Liver (tissue), 9 donors: ENCODE measurements around the gene CIB1. TPM values are rescaled to one million over a fixed set of nuclear protein-coding genes. Genes with fewer than 3 reads are reported as not detected.
"Not testable (repeated sequence)": the region's sequence is repeated elsewhere in the genome, so short reads cannot be mapped to it uniquely, and the experiment has no call there.

Experiments
- DNase-seq: peaks from one replicate; pipeline ENCODE4 v3.0.0-alpha.2; 2017; ENCODE audit warnings: low spot score
- H3K27ac ChIP-seq, 2 donors: one replicate each; pipeline ENCODE4 v1.7.0; 2013; ENCODE audit warnings: inconsistent platforms in 2 of 2, low read length in 2 of 2, control low read depth in 1 of 2, low read depth in 1 of 2, mild to moderate bottlenecking in 1 of 2
- H3K27me3 ChIP-seq, 4 donors: one replicate each; pipeline versions ENCODE4 v1.6.1 to v1.7.0; 2013; ENCODE audit warnings: low read length in 3 of 4, inconsistent platforms in 1 of 4, mild to moderate bottlenecking in 1 of 4, moderate library complexity in 1 of 4; ENCODE audit not compliant: control insufficient read depth in 4 of 4, insufficient read depth in 4 of 4
- H3K36me3 ChIP-seq, 4 donors: one replicate each; pipeline versions ENCODE4 v1.6.1 to v1.7.0; 2013; ENCODE audit warnings: low read length in 3 of 4, mild to moderate bottlenecking in 3 of 4, low read depth in 1 of 4, moderate library complexity in 1 of 4; ENCODE audit not compliant: control insufficient read depth in 4 of 4, insufficient read depth in 3 of 4
- H3K4me1 ChIP-seq, 4 donors: one replicate each; pipeline versions ENCODE4 v1.6.1 to v1.7.0; 2013; ENCODE audit warnings: low read length in 3 of 4, mild to moderate bottlenecking in 3 of 4, moderate library complexity in 1 of 4; ENCODE audit not compliant: control insufficient read depth in 4 of 4, insufficient read depth in 4 of 4
- H3K4me3 ChIP-seq, 3 donors: one replicate each; pipeline versions ENCODE4 v1.6.1 to v1.7.0; 2013; ENCODE audit warnings: low read length in 3 of 3, control low read depth in 1 of 3, low read depth in 1 of 3, mild to moderate bottlenecking in 1 of 3
- H3K9ac ChIP-seq, 2 donors: one replicate each; pipeline ENCODE4 v1.7.0; 2013; ENCODE audit warnings: low read length in 2 of 2, mild to moderate bottlenecking in 2 of 2, moderate library complexity in 2 of 2, control low read depth in 1 of 2, low read depth in 1 of 2
- H3K9me3 ChIP-seq, 4 donors: one replicate each; pipeline versions ENCODE4 v1.6.1 to v1.7.0; 2013; ENCODE audit warnings: low read length in 3 of 4; ENCODE audit not compliant: control insufficient read depth in 4 of 4
- EGR1 ChIP-seq, 2 donors: IDR thresholded peaks; 2 replicates each; pipeline ENCODE4 v1.6.1; 2016 to 2018; ENCODE audit warnings: antibody characterized with exemption in 2 of 2, low read depth in 2 of 2
- FOXA1 ChIP-seq: IDR thresholded peaks from 2 replicates; pipeline ENCODE4 v1.6.1; 2016; ENCODE audit warnings: antibody characterized with exemption
- FOXA2 ChIP-seq: IDR thresholded peaks from 2 replicates; pipeline ENCODE4 v1.6.1; 2016; ENCODE audit warnings: antibody characterized with exemption
- GABPA ChIP-seq, 2 donors: IDR thresholded peaks in 1 of 2; conservative IDR thresholded peaks in 1 of 2; 2 replicates each; pipeline ENCODE4 v1.6.1; 2016; ENCODE audit warnings: antibody characterized with exemption in 2 of 2, mild to moderate bottlenecking in 1 of 2, moderate library complexity in 1 of 2
- HNF4A ChIP-seq, 2 donors: conservative IDR thresholded peaks; 2 replicates each; pipeline ENCODE4 v1.6.1; 2016; ENCODE audit warnings: antibody characterized with exemption in 2 of 2, mild to moderate bottlenecking in 2 of 2
- HNF4G ChIP-seq: IDR thresholded peaks from 2 replicates; pipeline ENCODE4 v1.6.1; 2016; ENCODE audit warnings: antibody characterized with exemption
- NR2F2 ChIP-seq: IDR thresholded peaks from 2 replicates; pipeline ENCODE4 v1.6.1; 2016; ENCODE audit warnings: antibody characterized with exemption
- RAD21 ChIP-seq, 2 donors: IDR thresholded peaks; 2 replicates each; pipeline ENCODE4 v1.6.1; 2016; ENCODE audit warnings: antibody characterized with exemption in 2 of 2, mild to moderate bottlenecking in 2 of 2
- RXRA ChIP-seq, 2 donors: IDR thresholded peaks; 2 replicates each; pipeline ENCODE4 v1.6.1; 2017 to 2018; ENCODE audit warnings: antibody characterized with exemption in 2 of 2, mild to moderate bottlenecking in 1 of 2
- SP1 ChIP-seq: IDR thresholded peaks from 2 replicates; pipeline ENCODE4 v1.6.1; 2018; ENCODE audit warnings: antibody characterized with exemption, mild to moderate bottlenecking
- YY1 ChIP-seq: IDR thresholded peaks from 2 replicates; pipeline ENCODE4 v1.6.1; 2016; ENCODE audit warnings: antibody characterized with exemption, mild to moderate bottlenecking
- WGBS: extraction: QIAGEN DNeasy Blood & Tissue Kit; methylation state at CpG from one replicate; pipeline ENCODE4 v1.1.7; 2013; 5-methylcytosine and 5-hydroxymethylcytosine counted together
- polyA plus RNA-seq, 2 donors: library from polyadenylated mRNA; stranded (reverse) in 1 of 2; unstranded in 1 of 2; fragments of 200-250 nt in 1 of 2; fragments of >200 nt in 1 of 2; fragmentation: Nextera tagmentation in 1 of 2; extraction: Ambion mirVana in 1 of 2; gene quantifications; one replicate each; pipeline versions ENCODE4 v1.2.1 to v1.2.3, GENCODE V29; 2013 to 2015
- total RNA-seq, 2 donors: library from RNA; depleted of rRNA; stranded (reverse); fragments of >200 nt; gene quantifications; one replicate each; pipeline ENCODE4 v1.2.3, GENCODE V29; 2014
- TF ChIP-seq, protein P1 (sequence below): IDR thresholded peaks from 2 replicates; pipeline ENCODE4 v1.6.1; 2016; ENCODE audit warnings: antibody characterized with exemption
- TF ChIP-seq, protein P2 (sequence below): IDR thresholded peaks from 2 replicates; pipeline ENCODE4 v1.6.1; 2016; ENCODE audit warnings: antibody characterized with exemption
- TF ChIP-seq, protein P3 (sequence below): IDR thresholded peaks from 2 replicates; pipeline ENCODE4 v1.6.1; 2016; ENCODE audit warnings: antibody characterized with exemption, mild to moderate bottlenecking
- TF ChIP-seq, protein P4 (sequence below): IDR thresholded peaks from 2 replicates; pipeline ENCODE4 v1.6.1; 2016; ENCODE audit warnings: antibody characterized with exemption
- donor health status: healthy.
- donor health status: healthy.
- donor health status: healthy.
- donor health status: healthy.
- donor health status: healthy.

CIB1 gene
- total RNA-seq (10 to 100 TPM; 14.9 to 19.5 TPM), polyA plus RNA-seq (100 to 1,000 TPM in 1 of 2 donors, 10 to 100 TPM in 1; 79.1 to 107 TPM)

DNA sequence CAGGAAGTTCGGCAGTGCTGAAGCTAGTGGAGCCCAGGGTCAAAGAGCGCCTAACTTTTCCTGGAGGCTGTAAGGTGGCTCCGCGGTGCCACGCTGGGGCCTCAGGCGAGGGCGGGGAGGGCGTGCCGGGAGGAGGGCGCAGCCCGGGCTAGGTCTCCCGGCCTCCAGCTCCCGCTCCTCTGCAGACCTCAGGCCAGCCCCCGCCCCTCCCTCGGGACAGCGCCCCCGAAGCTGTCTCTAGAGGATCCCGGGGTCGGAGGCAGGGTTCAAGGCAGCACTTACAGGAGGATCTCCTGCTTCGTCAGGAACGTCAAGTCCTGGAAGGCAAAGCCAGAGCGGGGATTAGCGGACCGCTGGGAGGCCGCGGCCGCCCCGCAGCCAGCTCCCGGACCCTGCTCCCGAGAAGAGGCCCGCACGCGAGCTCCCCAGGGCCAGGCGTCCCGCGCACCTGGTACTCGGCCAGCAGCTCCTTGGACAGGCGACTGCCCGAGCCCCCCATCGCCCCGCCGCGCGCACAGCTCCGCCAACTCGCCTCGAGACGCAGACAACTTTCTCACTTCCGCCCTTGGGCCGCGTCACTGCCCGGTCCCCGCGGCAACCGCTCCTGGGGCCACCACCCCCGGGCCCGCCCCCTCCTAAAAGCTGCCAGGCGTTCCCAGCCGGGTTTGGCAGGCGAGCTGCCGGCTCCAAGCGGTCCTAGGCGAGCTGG, at the start of gene CIB1:
Gene CIB1 (minus strand): TSS at position 555 of the 709 bp plus-strand sequence. CDS start 56 bp downstream, at position 499.
- H3K27ac ChIP-seq = peak within 1 kb of the TSS; percentile 96 to 97
- no peaks in the 10 kb centered on the region for H3K27me3 ChIP-seq
- peak within 1 kb of the TSS; percentile 62 to 89 (median 86) for H3K4me3 ChIP-seq
- under 1% methylated on average over 63 of the region's 63 CpGs for WGBS
- H3K9me3 ChIP-seq = no peaks in the 10 kb centered on the region
- DNase-seq = peak; percentile 75
- peak within 1 kb of the TSS; percentile 83 to 90 for H3K9ac ChIP-seq
- peaks cover 9 to 17% (median 14%) of the 10 kb centered on the region in 4 donors for H3K36me3 ChIP-seq
- H3K4me1 ChIP-seq = peaks cover 13 to 47% (median 35%) of the 10 kb centered on the region in 4 donors
- TF ChIP-seq, protein P1, sequence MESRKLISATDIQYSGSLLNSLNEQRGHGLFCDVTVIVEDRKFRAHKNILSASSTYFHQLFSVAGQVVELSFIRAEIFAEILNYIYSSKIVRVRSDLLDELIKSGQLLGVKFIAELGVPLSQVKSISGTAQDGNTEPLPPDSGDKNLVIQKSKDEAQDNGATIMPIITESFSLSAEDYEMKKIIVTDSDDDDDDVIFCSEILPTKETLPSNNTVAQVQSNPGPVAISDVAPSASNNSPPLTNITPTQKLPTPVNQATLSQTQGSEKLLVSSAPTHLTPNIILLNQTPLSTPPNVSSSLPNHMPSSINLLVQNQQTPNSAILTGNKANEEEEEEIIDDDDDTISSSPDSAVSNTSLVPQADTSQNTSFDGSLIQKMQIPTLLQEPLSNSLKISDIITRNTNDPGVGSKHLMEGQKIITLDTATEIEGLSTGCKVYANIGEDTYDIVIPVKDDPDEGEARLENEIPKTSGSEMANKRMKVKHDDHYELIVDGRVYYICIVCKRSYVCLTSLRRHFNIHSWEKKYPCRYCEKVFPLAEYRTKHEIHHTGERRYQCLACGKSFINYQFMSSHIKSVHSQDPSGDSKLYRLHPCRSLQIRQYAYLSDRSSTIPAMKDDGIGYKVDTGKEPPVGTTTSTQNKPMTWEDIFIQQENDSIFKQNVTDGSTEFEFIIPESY = no peak
- peak; percentile 72 for TF ChIP-seq SP1
- TF ChIP-seq RAD21 (IDR thresholded peaks at IDR 0.05) = peak in 1 of 2 donors; percentile 20
- no peak for TF ChIP-seq FOXA2
- TF ChIP-seq, protein P2, sequence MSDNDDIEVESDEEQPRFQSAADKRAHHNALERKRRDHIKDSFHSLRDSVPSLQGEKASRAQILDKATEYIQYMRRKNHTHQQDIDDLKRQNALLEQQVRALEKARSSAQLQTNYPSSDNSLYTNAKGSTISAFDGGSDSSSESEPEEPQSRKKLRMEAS = no peak
- no peak for TF ChIP-seq GABPA (IDR thresholded peaks at IDR 0.05 in 1 of 2, conservative IDR thresholded peaks at IDR 0.05 in 1 of 2)
- TF ChIP-seq HNF4G = peak; percentile 69
- peak; percentile 75 for TF ChIP-seq NR2F2
- TF ChIP-seq, protein P3, sequence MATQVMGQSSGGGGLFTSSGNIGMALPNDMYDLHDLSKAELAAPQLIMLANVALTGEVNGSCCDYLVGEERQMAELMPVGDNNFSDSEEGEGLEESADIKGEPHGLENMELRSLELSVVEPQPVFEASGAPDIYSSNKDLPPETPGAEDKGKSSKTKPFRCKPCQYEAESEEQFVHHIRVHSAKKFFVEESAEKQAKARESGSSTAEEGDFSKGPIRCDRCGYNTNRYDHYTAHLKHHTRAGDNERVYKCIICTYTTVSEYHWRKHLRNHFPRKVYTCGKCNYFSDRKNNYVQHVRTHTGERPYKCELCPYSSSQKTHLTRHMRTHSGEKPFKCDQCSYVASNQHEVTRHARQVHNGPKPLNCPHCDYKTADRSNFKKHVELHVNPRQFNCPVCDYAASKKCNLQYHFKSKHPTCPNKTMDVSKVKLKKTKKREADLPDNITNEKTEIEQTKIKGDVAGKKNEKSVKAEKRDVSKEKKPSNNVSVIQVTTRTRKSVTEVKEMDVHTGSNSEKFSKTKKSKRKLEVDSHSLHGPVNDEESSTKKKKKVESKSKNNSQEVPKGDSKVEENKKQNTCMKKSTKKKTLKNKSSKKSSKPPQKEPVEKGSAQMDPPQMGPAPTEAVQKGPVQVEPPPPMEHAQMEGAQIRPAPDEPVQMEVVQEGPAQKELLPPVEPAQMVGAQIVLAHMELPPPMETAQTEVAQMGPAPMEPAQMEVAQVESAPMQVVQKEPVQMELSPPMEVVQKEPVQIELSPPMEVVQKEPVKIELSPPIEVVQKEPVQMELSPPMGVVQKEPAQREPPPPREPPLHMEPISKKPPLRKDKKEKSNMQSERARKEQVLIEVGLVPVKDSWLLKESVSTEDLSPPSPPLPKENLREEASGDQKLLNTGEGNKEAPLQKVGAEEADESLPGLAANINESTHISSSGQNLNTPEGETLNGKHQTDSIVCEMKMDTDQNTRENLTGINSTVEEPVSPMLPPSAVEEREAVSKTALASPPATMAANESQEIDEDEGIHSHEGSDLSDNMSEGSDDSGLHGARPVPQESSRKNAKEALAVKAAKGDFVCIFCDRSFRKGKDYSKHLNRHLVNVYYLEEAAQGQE = peak; percentile 51
- TF ChIP-seq EGR1 (IDR thresholded peaks at IDR 0.05; ENCODE audit: low read depth in 2 of 2) = peak in 1 of 2 donors; percentile 73
- peak; percentile 78 to 88 for TF ChIP-seq HNF4A (conservative IDR thresholded peaks at IDR 0.05)
- TF ChIP-seq, protein P4, sequence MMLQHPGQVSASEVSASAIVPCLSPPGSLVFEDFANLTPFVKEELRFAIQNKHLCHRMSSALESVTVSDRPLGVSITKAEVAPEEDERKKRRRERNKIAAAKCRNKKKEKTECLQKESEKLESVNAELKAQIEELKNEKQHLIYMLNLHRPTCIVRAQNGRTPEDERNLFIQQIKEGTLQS = no peak
- peak; percentile 63 to 72 for TF ChIP-seq RXRA (IDR thresholded peaks at IDR 0.05)
- no peak for TF ChIP-seq YY1
- peak; percentile 11 for TF ChIP-seq FOXA1

DNA sequence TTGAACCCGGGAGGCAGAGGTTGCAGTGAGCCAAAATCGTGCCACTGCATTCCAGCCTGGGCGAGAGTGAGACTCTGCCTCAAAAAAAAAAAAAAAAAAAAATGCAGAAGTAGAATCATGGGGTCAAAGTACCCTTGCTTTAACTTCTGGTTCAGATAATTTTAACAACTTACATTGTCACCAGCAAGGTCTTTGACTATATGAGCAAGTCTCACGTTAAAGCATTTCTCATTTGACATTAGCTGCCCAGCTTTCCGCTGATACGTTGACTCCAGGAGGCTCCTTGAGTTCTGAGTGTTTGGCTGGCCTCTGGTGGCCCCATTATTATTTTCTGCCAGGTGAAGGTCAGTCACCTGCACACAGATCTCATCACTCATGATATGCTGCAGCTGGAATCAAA, 47.9 kb upstream of the CIB1 start:
- WGBS = 72% methylated on average over 6 of the region's 6 CpGs
- H3K27ac ChIP-seq, H3K4me3 ChIP-seq: not testable (repeated sequence)

DNA sequence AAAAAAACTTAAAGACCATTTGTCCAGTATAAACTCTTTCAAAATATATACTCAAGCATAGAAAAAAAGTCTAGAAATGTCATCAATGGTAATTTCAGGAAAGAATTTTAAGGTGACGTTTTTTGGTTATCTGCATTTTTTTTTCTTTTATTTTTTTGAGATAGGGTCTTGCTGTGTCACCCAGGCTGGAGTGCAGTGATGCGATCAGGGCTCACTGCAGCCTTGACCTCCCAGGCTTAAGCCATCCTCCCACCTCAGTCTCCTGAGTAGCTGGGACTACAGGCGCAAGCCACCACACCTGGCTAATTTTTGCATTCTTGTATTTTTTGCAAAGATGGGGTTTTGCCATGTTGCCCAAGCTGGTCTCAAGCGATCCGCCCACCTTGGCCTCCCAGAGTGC, 47.0 kb upstream of the CIB1 start:
- DNase-seq, H3K27ac ChIP-seq, H3K4me1 ChIP-seq, H3K36me3 ChIP-seq, H3K4me3 ChIP-seq, H3K9ac ChIP-seq, H3K27me3 ChIP-seq, H3K9me3 ChIP-seq: not testable (repeated sequence)
- 95% methylated on average over 5 of the region's 5 CpGs for WGBS

More for the DNA sequence above, 47.9 kb upstream of the CIB1 start:
- not testable (repeated sequence) for H3K36me3 ChIP-seq, H3K9ac ChIP-seq, DNase-seq, H3K4me1 ChIP-seq, H3K27me3 ChIP-seq, H3K9me3 ChIP-seq

DNA sequence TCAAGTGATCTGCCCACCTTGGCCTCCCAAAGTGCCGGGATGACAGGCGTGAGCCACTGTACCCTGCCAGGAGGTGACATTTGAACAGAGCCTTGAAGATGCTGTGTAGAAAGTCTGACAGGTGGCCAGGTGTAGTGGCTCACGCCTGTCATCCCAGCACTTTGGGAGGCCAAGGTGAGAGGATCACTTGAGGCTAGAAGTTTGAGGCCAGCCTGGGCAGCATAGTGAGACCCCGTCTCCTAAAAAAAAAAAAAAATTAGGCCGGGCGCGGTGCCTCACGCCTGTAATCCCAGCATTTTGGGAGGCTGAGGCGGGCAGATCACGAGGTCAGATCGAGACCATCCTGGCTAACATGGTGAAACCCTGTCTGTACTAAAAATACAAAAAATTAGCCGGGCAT, 44.7 kb upstream of the CIB1 start:
- not testable (repeated sequence) for H3K27ac ChIP-seq, H3K36me3 ChIP-seq, H3K27me3 ChIP-seq, H3K4me3 ChIP-seq, H3K4me1 ChIP-seq, H3K9me3 ChIP-seq, H3K9ac ChIP-seq, DNase-seq
- WGBS = 95% methylated on average over 12 of the region's 12 CpGs
